ENCODE measurements around the gene FRS2. TPM values are rescaled to one million over a fixed set of nuclear protein-coding genes. Genes with fewer than 3 reads are reported as not detected.

FRS2 gene
- polyA plus RNA-seq, 3 donors = 37.1 to 42.4 (median 40.5) TPM

GRCh38 chr12:69620077-69620476, 149.9 kb downstream of the FRS2 start:
- DNase-seq = no peak

GRCh38 chr12:69620921-69621320, 150.7 kb downstream of the FRS2 start:
- DNase-seq = no peak

- no peak for DNase-seq
Measured at GRCh38 chr12:69621551-69621950, 151.4 kb downstream of the FRS2 start.

GRCh38 chr12:69623970-69624369, 153.8 kb downstream of the FRS2 start:
- DNase-seq = no peak

GRCh38 chr12:69627501-69627900, 157.3 kb downstream of the FRS2 start:
- no peak for DNase-seq

Other genes starting within 250 kb of the FRS2 start
- gene CPSF6, start 230.8 kb upstream of the FRS2 start, polyA plus RNA-seq (ENCODE audit: insufficient read length in 3 of 3) = 100 to 1,000 TPM in 2 of 3 donors, 10 to 100 TPM in 1; 97.5 to 122 (median 118) TPM
- gene LYZ, start 122.0 kb upstream of the FRS2 start, polyA plus RNA-seq (ENCODE audit: insufficient read length in 3 of 3) = 10 to 100 TPM; 21.5 to 33.3 (median 27.1) TPM
- gene YEATS4, start 110.6 kb upstream of the FRS2 start, polyA plus RNA-seq (ENCODE audit: insufficient read length in 3 of 3) = 10 to 100 TPM; 25.5 to 28.3 (median 28.3) TPM
- 100 to 1,000 TPM; 251 to 277 (median 253) TPM for gene CCT2, start 115.1 kb downstream of the FRS2 start, polyA plus RNA-seq (ENCODE audit: insufficient read length in 3 of 3)
- under 1 TPM in 1 of 3 donors, not detected in 2; 0.09 TPM for gene LRRC10, start 140.5 kb downstream of the FRS2 start, polyA plus RNA-seq (ENCODE audit: insufficient read length in 3 of 3)
- gene BEST3, start 228.9 kb downstream of the FRS2 start, polyA plus RNA-seq (ENCODE audit: insufficient read length in 3 of 3) = under 1 TPM; 0.25 to 0.55 (median 0.36) TPM

All from renal pelvis (tissue), 4 donors.